SK-N-SH treated with all-trans-retinoic acid at 6 μM for 48 hours (cell line): Measurements from ENCODE around the gene OR10G7.

Source experiments
- ARNTL ChIP-seq: fragments of 450-650 bp; formaldehyde crosslinking; IDR thresholded peaks from 2 replicates; pipeline ENCODE4 v1.5.0; 2020; ENCODE audit warnings: low read depth, mild to moderate bottlenecking, moderate library complexity, borderline replicate concordance
- OSR1 ChIP-seq: fragments of 250-450 bp; sonication (Bioruptor Pico); IDR thresholded peaks from 2 replicates; pipeline ENCODE4 v1.8.0; 2022; ENCODE audit warnings: moderate library complexity, mild to moderate bottlenecking, inconsistent platforms
- PATZ1 ChIP-seq: fragments of 250-450 bp; sonication (Bioruptor Pico); IDR thresholded peaks from 2 replicates; pipeline ENCODE4 v1.8.0; 2020; ENCODE audit warnings: mild to moderate bottlenecking, moderate library complexity, borderline replicate concordance
- SNAI2 ChIP-seq: fragments of 250-450 bp; sonication (Bioruptor Pico); IDR thresholded peaks from 2 replicates; pipeline ENCODE4 v1.5.0; 2020; ENCODE audit warnings: mild to moderate bottlenecking, moderate library complexity
- ZFP3 ChIP-seq: fragments of 250-450 bp; sonication (Bioruptor Pico); IDR thresholded peaks from 2 replicates; pipeline ENCODE4 v1.5.0; 2020; ENCODE audit warnings: mild to moderate bottlenecking, moderate library complexity
- ZNF70 ChIP-seq: fragments of 450-650 bp; formaldehyde crosslinking; IDR thresholded peaks from 2 replicates; pipeline ENCODE4 v1.5.0; 2020; ENCODE audit warnings: mild to moderate bottlenecking, moderate library complexity

DNA sequence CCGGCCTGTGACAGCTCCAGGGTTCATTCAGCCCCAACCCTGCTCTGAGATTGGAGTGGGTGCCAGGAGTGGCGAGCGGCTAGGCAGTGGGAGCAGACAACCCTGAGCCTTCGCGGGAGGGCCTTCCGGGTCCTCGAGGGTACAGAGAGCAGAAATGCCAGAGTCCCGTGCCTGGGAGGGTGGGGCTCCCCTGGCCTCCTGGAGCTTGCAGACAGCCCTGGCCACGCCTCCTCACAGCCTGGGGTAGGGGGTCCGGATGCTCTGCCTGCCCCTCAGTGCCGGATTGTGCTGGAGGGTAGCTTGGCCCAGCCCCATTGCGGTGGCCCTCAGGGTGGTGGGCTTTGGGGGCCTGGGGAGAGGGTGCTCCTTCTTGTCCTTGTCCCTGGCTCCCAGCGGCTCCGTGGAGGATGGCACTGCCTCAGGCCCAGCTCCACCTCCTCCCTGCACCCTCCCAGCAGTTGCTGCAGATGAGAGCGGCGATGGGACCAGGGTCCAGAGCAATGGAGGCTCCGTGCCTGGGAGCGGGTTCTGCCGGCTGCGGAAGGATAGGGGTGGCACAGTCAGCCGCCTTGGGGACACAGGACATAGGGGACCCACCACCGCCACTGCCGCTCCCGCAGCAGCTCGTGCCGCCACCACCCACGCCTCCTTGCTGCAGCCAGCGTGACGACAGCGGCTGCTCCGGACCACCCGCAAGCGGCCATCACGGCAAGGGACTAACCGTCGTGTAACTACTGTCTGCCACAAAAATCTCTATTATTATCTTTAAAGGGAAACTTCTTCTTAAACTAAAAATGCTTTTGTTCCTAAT is 34.9 kb upstream of the OR10G7 start:
- TF ChIP-seq ARNTL (no peak), SNAI2 (no peak), ZFP3 (CRISPR knock-in tag) (no peak), PATZ1 (no peak), ZNF70 (no peak), OSR1 (CRISPR knock-in tag) (no peak)
